IMR-90 (cell line): ENCODE data around the gene IDI2.

Source experiments
- POLR2A ChIP-seq: IDR thresholded peaks from 2 replicates; pipeline ENCODE4 v1.6.1; 2012; ENCODE audit warnings: mild to moderate bottlenecking, low read depth, low read length
- SMC3 ChIP-seq: fragments of 150-350 bp; IDR thresholded peaks from 2 replicates; pipeline ENCODE4 v1.6.1; 2016; ENCODE audit warnings: low read depth, mild to moderate bottlenecking, antibody characterized with exemption, low read length, moderate library complexity
- USF2 ChIP-seq: fragments of 150-350 bp; IDR thresholded peaks from 2 replicates; pipeline ENCODE4 v1.6.1; 2017; ENCODE audit warnings: mild to moderate bottlenecking, antibody characterized with exemption, low read length, low read depth
- TF ChIP-seq, protein P1 (sequence below): conservative IDR thresholded peaks from 2 replicates; pipeline ENCODE4 v1.5.1; 2012; ENCODE audit warnings: mild to moderate bottlenecking, low read depth, low read length, improper control_type of control experiment

DNA sequence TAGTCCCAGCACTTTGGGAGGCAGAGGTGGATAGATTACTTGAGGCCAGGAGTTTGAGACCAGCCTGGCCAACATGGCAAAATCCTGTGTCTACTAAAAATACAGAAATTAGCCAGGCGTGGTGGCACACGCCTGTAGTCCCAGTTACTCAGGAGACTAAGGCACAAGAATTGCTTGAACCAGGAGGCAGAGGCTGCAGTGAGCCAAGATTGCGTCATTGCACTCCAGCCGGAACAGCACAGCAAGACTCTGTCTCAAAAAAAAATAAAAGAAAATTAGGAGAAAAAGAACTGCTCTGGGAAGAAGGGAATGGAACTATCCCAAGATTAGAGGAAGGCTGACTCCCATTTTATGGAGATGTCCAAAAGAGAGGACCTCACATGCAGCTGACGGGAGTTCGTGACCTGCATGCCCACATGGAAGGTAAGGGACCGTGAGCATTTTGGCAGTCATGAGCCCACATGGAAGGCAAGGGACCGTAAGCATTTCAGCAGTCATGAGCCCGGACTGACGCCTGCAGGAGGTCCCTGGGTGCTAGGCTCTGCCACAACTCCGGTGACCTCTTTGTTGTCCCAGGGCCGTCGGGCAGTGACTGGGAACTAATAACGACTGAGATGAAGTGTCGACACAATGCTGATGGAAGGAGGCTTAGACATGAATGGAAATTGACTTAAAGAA, 56.0 kb downstream of the IDI2 start:
- TF ChIP-seq, protein P1, sequence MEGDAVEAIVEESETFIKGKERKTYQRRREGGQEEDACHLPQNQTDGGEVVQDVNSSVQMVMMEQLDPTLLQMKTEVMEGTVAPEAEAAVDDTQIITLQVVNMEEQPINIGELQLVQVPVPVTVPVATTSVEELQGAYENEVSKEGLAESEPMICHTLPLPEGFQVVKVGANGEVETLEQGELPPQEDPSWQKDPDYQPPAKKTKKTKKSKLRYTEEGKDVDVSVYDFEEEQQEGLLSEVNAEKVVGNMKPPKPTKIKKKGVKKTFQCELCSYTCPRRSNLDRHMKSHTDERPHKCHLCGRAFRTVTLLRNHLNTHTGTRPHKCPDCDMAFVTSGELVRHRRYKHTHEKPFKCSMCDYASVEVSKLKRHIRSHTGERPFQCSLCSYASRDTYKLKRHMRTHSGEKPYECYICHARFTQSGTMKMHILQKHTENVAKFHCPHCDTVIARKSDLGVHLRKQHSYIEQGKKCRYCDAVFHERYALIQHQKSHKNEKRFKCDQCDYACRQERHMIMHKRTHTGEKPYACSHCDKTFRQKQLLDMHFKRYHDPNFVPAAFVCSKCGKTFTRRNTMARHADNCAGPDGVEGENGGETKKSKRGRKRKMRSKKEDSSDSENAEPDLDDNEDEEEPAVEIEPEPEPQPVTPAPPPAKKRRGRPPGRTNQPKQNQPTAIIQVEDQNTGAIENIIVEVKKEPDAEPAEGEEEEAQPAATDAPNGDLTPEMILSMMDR, result no peak
- TF ChIP-seq USF2 (no peak), SMC3 (no peak), POLR2A (no peak)
